GM12865 (cell line): ENCODE data around the gene TRMT2A.

Experiments
- DNase-seq: peaks from one replicate; pipeline ENCODE4 v3.0.0; 2010; ENCODE audit warnings: low read depth
- H3K4me3 ChIP-seq: 2 replicates; pipeline ENCODE4 v1.5.1; 2011; ENCODE audit warnings: mild to moderate bottlenecking, low read depth, low read length, control low read depth
- TF ChIP-seq, protein P1 (sequence below): IDR thresholded peaks from 2 replicates; pipeline ENCODE4 v1.5.1; 2011; ENCODE audit warnings: low read length, control low read depth, low read depth, inconsistent platforms; ENCODE audit not compliant: insufficient read depth; ENCODE audit errors: missing control alignments

TRMT2A gene

DNA sequence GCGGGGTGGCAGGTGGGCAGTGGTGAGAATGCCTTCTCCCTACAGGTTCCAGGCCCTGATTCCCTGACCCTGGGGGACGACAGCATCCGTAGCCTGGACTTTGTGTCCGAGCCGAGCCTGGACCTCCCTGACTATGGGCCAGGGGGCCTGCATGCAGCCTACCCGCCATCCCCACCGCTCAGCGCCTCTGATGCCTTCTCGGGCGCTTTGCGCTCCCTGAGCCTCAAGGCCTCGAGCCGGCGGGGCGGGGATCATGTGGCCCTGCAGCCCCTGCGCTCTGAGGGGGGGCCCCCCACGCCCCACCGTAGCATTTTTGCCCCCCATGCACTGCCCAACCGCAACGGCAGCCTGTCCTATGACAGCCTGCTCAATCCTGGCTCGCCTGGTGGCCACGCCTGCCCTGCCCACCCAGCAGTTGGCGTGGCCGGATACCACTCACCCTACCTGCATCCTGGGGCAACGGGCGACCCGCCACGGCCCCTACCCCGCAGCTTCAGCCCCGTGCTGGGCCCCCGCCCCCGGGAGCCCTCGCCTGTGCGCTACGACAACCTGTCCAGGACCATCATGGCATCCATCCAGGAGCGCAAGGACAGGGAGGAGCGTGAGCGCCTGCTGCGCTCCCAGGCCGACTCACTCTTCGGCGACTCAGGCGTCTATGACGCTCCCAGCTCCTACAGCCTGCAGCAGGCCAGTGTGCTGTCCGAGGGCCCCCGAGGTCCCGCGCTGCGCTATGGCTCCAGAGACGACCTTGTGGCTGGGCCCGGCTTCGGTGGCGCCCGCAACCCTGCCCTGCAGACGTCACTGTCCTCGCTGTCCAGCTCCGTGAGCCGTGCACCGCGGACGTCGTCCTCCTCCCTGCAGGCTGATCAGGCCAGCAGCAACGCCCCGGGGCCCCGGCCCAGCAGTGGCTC is 25.9 kb upstream of the TRMT2A start:
- H3K4me3 ChIP-seq = no peak overlapping the region
- TF ChIP-seq, protein P1, sequence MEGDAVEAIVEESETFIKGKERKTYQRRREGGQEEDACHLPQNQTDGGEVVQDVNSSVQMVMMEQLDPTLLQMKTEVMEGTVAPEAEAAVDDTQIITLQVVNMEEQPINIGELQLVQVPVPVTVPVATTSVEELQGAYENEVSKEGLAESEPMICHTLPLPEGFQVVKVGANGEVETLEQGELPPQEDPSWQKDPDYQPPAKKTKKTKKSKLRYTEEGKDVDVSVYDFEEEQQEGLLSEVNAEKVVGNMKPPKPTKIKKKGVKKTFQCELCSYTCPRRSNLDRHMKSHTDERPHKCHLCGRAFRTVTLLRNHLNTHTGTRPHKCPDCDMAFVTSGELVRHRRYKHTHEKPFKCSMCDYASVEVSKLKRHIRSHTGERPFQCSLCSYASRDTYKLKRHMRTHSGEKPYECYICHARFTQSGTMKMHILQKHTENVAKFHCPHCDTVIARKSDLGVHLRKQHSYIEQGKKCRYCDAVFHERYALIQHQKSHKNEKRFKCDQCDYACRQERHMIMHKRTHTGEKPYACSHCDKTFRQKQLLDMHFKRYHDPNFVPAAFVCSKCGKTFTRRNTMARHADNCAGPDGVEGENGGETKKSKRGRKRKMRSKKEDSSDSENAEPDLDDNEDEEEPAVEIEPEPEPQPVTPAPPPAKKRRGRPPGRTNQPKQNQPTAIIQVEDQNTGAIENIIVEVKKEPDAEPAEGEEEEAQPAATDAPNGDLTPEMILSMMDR = no peak
- DNase-seq = no peak

DNA sequence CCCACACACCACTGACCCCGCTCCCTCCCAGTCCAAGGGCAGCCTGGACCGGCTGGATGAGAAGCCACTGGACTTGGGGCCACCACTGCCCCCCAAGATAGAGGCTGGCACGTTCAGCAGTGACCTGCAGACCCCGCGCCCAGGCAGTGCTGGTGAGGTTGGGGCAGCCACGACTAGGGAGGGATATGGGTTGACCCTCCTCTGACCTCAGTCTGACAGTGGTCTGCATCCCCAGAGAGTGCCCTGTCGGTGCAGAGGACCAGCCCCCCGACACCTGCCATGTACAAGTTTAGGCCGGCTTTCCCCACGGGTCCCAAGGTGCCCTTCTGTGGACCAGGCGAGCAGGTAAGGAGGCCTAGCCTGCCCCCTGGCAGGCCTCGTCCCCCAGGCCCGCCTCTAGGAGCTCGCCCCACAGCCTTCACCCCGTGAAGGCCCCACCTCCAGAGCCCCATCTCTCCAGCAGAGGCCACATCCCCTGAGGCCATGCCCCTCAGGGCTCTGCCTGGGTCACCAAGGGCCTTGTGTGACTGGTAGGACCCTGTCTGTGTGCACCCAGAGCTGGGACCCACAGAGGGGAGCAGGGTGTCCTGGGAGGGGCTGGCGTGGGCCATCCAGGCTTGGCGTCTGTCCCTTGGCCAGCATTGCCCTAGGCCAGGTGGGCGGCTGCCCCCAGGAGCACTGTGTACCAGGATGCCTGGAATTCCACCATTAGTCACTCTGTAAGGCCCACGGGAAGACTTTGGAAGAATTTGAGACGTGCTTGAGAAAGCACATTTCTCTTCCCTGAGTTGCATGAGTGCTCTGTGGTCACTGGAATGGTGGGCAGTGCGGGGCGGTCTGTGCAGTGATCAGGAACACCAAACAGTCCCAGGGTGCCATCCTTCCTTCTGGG is 24.4 kb upstream of the TRMT2A start:
- no peak overlapping the region for H3K4me3 ChIP-seq
- TF ChIP-seq, protein P1 = no peak
- no peak for DNase-seq

DNA sequence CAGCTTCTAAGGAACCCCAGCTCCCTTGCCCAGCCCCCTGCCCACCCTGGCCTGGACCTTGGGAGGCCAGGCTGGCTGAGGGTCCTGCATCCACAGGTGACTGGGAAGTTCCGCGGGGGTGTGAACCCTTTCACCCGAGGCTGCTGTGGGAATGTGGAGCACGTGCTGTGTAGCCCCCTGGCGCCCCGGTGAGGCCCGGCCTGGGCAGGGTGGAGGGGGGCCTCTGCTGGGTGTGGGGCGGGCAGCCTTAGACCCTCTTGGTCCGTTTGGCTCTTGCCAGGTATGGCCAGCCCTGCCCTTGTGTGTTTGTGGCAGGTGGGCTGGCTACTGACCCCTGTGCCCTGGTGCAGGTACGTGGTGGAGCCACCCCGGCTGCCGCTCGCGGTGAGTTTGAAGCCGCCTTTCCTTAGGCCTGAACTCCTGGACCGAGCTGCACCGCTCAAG is 23.5 kb upstream of the TRMT2A start:
- TF ChIP-seq, protein P1 = no peak
- no peak for DNase-seq
- no peak overlapping the region for H3K4me3 ChIP-seq

DNA sequence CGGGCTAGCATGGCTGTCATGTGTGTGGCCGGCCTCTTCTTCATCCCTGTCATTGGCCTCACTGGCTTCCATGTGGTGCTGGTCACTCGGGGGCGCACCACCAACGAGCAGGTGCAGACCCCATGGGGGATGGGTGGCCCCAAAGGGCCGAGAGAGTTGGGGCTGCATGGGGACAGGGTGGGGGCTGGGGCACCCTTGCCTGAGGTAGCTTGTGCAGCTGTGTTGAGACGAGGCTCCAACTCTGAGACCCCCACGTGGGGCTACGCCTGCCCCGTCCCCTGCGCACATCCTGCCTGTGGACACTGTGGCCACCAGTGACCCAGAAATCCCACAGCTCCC is 23.1 kb upstream of the TRMT2A start:
- H3K4me3 ChIP-seq = no peak overlapping the region
- no peak for DNase-seq
- TF ChIP-seq, protein P1 = no peak

DNA sequence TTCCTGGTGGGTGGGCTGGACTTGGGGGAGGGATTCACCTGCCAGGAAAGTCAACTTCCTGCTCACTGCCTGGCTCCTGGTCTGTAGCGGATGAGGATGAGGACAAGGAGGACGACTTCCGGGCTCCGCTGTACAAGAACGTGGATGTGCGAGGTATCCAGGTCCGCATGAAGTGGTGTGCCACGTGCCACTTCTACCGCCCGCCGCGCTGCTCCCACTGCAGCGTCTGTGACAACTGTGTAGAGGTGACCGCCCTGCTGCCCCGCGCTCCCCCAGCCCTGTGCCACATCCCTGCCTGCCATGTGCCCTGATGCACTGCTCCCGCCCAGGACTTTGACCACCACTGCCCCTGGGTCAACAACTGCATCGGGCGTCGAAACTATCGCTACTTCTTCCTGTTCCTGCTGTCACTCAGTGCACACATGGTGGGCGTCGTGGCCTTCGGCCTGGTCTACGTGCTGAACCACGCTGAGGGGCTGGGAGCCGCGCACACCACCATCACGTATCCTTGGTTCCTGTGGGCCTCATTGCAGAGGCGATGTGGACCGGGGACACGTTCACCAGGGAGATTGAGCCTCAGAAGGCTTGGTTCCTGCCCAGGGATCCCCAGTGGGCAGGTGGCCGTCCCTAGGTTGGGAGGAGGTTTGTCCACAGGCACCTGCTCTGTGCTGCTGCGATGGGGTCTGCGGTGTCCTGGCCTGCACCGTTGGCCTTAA is 22.5 kb upstream of the TRMT2A start:
- TF ChIP-seq, protein P1 = no peak
- H3K4me3 ChIP-seq = no peak overlapping the region
- DNase-seq = no peak

DNA sequence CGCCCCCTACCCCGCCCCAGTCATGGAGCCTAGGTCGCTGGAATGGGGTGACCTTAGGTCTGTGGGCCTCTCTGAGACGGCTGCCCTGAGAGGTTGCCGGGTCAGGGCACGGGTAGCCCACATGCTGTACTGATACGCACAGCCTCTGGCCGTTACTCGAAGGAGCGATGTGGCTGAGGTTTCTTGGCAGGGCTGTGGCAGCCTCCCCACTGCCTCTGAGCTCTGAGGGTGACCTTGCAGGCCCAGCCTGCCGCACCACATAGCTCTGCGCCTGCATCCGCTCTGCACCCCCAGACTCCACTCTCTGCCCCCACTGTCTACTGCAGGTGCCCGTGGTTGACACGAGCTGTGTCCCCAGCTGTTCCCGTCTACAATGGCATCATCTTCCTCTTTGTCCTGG is 21.8 kb upstream of the TRMT2A start:
- DNase-seq = no peak

More for the DNA sequence above, 21.8 kb upstream of the TRMT2A start:
- TF ChIP-seq, protein P1 = no peak
- no peak overlapping the region for H3K4me3 ChIP-seq
